Activated CD4-positive, alpha-beta T cell treated with anti-CD3 and anti-CD28 coated beads, Interleukin-2, amount 50 U/mL, for 1 hour (primary cell): ENCODE results near the gene CAMK4.
"Not testable (repeated sequence)": the region's sequence is repeated elsewhere in the genome, so short reads cannot be mapped to it uniquely, and the experiment has no call there.

Source experiments
- DNase-seq: peaks from one replicate; pipeline ENCODE4 v3.0.0-alpha.2; 2020

CAMK4 gene

GRCh38 chr5:111320953-111321352 lies 96.8 kb downstream of the CAMK4 start:
- DNase-seq, result no peak

- DNase-seq, result no peak
These were observed 97.2 kb downstream of the CAMK4 start for GRCh38 chr5:111321376-111321775.

DNA sequence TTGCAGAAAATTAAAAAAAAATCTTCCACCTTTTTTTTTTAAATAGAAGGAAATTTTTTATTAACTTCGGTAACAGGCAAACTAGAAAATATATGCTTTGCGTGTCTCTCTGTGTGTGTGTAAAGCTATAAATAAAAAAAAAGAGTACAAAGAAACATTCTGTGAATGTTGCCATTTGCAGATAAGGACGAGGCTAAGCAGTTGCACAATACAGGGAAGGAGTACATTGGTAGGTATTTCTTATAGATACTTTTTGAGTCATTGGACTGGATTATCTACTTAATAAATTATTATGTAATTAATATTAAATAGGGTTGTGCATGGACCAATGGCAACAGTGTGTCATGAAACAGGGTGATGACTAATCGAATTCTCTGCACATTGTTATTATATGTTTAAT lies 102.4 kb downstream of the CAMK4 start:
- no peak for DNase-seq

- DNase-seq, result no peak
These were observed 112.9 kb downstream of the CAMK4 start for GRCh38 chr5:111337133-111337532.

- no peak for DNase-seq
These were observed 113.5 kb downstream of the CAMK4 start for GRCh38 chr5:111337688-111338087.

- DNase-seq, result no peak
These were observed 121.5 kb downstream of the CAMK4 start for GRCh38 chr5:111345731-111346130.

DNA sequence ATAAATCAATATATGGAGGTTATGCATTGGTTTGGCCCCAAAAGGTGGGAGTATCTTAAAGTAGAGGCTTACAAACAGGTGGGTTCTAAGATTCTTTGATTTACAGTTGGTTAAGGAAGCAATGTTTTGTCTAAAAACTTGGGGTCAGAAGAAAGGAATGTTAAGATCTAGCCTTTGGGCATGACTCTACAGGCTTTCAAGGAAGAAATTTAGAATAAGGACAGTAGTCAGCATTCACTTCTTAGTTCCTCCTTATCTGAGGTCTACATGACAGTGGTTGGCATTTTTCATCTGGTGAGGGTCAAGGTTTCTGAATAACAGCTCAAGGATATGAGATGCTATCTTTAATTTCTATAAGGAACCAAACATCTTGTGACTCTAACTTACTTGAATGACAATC lies 122.8 kb downstream of the CAMK4 start:
- no peak for DNase-seq

GRCh38 chr5:111348661-111349329 lies 124.6 kb downstream of the CAMK4 start:
- DNase-seq, result no peak

DNA sequence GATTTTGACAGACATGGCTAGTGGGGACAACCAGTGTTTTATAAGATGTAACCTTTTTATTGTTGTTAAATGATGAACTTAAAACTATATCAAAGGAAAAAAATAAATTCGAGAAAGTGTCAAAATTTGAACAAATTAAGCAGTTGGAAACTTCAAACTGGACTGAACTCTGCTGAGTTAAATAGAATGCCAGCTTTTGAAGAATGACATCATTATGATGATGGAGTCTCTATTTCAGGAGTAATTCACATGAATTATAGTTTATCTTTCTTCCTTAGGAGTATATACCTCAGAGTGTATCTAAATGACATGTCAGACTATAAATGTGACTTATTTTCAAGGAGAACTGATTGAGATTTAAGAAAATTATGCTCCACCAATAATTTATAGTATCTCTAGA lies 125.2 kb downstream of the CAMK4 start:
- no peak for DNase-seq

GRCh38 chr5:111353035-111353434 lies 128.9 kb downstream of the CAMK4 start:
- no peak for DNase-seq

DNA sequence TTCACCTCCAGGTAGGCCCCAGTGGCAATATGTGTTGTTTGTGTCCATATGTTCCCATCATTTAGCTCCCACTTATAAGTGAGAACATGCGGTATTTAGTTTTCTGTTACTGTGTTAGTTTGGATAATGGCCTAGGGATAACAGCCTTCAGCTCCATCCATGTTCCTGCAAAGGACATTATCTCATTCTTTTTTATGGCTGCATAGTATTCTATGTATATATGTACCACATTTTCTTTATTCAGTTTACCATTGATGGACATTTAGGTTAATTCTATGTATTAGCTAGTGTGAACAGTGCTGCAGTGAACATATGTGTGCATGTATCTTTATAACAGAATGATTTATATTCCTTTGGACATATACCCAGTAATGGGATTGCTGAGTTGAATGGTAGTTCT lies 134.5 kb downstream of the CAMK4 start:
- DNase-seq, result not testable (repeated sequence)

DNA sequence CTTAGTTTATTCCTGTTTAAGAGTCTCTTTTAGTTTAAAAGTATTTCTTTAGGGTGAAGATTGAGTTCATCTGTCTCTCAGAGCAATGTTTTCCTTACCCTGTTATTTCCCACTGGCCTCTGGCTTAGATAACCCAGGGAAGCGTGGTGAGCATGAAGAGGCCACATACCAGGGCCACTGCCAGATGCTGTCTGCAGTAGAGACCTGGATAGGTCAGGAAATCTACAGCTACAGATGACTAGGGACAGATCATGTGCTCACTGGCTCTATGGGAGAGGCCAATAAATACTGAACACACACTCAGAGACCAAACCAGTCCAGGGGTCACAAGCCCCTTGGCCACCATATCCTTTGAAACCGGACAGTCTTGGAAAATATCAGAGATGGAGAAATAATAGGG lies 136.0 kb downstream of the CAMK4 start:
- DNase-seq, result no peak

- DNase-seq, result no peak
These were observed 140.8 kb downstream of the CAMK4 start for GRCh38 chr5:111364992-111365391.

- no peak for DNase-seq
These were observed 142.2 kb downstream of the CAMK4 start for GRCh38 chr5:111366388-111366787.

GRCh38 chr5:111367115-111367514 lies 142.9 kb downstream of the CAMK4 start:
- DNase-seq, result no peak

DNA sequence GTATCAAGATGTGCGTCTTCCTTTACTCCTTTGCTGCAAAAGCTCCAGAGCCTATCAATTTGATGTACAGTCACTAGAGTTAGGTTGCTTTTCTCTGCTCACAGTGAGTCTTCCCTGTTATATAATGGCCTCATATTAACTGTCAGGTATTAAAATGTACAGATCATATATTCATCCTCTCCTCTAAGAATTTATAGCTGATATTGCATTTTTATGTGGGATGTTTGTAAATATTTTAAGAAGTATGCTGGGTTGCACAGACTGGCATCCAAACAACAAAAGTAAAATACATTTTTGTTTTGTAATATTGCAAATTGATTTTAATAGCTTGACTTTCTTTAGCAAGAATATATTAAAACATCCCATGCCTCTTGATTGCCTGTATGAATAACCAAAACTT lies 148.6 kb downstream of the CAMK4 start:
- no peak for DNase-seq

DNA sequence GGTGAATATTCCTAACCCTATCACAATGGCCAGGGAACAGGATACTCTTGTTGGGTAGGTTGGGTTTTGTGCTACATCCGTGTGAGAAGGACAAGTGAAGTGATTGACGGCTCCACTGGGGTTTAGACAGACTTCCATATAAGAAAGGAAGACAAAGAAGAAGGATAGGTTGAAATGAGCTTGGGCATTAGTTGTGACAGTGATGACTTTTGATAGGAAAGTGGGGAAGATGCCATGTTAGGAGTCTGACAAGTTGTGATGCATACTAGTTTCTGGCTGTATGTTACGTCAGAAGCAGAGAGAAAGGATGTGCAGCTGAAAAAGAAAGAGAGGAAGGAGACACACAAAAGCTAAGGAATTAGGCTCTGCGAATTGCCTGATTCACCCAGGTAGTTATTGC lies 150.2 kb downstream of the CAMK4 start:
- no peak for DNase-seq

DNA sequence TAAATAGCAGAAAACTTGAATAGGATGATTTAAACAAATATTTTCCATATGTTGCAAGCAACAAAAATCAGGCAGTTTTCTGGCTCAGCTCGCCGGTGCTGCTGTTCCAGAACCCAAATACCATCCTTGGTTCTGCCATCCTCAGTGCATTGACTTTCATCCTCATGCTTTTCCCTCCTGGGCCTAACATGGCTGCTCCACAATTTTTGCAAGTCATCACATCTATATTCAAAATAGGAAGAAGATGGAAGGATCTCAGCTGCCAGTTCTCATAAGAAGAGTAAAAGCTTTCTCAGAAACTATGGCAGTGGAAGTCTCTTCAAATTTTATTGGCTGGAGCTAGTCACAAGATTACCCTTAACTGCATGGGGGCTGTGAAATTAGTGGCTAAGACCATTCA lies 151.5 kb downstream of the CAMK4 start:
- DNase-seq, result no peak

DNA sequence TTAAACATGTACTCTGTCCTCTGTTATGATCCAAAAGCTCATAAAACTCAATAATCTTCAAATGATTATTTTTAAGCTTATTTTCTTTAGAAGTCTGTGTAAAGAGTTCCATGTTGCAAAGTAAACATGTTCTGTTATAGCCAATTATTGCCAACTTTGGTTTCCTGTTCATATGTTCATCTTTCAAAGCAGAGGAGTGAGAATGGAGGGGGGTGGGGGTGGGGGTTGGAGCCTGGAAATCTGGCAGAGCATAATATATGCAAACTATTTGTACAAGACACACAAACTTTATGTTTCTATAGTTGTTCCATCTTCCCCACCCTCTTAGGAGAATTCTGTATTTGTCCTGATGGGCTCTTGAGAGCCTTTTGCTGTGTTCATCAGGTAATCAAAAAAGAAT lies 153.1 kb downstream of the CAMK4 start:
- DNase-seq, result no peak

DNA sequence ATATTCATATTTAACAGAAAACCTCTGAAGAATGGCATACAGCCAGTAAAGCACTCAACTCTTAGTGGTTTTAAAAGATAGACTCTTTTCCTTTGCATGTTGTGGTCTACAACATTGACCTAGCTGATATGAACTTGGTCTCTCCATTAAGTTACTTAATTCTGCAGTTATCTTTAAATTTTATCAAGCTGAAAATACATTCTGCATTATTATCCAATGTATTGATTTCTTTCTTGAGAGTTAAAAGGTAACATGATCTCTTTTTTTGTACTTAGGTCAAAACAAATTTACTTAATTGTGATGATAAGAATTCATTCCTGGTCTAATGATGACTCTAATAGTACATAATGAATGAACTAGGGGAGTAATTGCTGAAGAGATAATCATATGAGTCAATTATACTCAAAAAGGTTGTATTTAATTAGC lies 155.2 kb downstream of the CAMK4 start:
- DNase-seq, result no peak

DNA sequence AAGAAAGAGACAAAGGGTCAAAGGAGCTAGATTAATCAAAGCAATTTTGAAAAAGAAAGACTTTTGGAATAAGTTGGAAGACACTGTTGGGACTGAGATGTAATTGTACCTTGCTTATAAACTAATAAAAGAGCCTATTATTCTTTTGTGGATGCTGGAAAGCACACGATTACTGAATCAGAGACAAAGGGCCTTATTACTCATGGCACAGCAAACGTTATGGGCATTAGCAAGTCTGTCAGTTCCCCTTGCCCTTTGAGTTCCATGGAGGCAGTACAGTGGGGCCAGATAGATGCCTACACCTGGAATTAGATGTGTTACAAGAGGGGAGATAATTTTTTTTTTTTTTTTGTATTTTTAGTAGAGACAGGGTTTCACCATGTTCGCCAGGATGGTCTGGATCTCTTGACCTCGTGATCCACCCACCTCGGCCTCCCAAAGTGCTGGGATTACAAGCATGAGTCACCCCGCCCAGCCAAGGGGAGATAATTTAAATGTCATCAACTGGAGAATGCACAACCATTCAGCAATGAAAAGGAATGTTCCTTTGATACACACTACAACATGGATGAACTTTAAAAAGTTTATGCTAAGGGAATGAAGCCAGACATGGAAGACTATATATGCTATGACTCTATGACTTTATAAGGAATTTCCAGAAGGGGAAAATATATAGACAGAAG lies 159.2 kb downstream of the CAMK4 start:
- no peak for DNase-seq

DNA sequence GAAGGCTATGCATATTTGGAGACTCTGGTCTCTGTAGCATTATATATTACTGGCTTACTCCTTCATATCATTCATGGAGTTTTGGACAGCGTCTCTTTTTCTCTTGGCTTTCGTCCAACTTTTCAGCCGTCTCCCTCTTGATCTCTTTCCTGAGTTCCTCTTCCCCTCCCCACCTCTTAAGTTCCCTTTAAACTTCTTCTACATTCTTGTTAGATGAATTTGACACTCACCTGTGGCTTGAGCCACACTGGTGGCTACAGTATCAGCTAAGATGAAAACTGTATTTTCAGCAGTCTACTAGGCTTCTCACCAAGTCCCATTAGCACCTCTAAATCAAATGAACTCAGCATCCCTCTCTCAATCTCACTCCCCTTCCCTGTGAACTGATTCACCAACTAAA lies 160.0 kb downstream of the CAMK4 start:
- no peak for DNase-seq

DNA sequence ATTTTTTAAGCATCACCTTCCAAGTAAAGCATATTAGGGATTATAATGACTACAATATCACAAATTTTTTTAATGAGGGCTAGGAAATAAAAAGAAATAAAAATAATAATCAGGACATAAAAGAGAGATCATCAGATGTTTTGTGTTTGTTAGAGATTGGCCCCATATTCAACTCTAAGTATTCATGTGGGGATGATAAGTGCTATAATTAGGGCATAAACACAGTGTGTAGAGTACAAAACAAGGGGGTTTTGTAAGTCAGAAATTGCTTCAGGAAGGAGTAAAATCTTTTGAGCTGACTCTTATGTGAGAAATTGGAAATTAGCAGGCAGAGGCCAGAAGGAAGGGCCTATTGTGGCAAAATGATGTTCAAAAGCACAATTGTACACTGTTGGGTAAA lies 160.9 kb downstream of the CAMK4 start:
- DNase-seq, result no peak

DNA sequence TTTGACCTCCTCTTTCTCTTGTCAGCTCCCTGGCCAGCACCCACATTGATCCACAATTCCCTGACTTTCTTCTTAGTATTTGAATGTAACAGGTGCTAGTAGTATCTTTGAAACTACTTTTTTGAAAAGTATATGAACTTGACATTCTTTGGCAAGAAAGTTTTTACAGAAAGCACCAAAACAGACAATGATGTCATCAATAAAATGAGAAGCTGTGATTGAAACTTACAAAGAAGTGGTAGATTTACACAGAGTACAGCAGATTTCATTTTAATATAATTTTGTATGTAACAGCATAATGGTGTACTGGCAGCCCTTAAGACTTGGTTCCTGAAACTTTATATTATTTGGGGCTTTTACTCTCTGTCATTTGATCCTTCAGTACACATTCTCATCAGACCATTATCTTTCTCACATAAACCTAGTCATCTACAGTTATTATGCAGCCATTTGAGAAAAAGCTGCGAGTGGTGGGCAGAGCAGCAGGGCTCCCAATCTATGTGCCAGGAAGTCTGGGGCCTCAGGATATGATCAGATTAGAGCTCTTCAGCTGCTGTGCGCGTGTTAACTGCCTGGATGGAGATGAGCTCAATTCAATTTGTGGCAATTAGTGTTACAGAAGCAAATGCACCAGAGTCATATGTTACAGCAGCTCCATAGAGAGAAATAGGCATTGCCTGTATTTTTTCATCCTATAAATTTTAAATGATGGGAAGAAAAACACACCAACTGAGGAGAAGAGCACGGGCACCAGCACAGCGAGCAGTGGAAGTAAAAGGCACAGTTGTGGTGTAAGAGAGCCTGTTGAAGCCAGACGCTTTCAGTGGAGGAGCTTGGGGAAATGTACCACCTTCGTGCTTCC lies 162.0 kb downstream of the CAMK4 start:
- DNase-seq, result no peak
